HCT116 (cell line): ENCODE results near the gene HIVEP3.

Experiments used
- CTCF ChIP-seq, 3 experiments: fragments of 200-600 bp in 1 of 3; sonication (generic) in 1 of 3; IDR thresholded peaks in 2 of 3; conservative IDR thresholded peaks in 1 of 3; 2 replicates each; pipeline ENCODE4 v1.5.1; 2012 to 2017; ENCODE audit warnings: low read depth in 2 of 3, low read length in 2 of 3, antibody characterized with exemption in 1 of 3, borderline replicate concordance in 1 of 3, control low read depth in 1 of 3, mild to moderate bottlenecking in 1 of 3, mixed read lengths in 1 of 3, mixed run types in 1 of 3, moderate library complexity in 1 of 3; ENCODE audit not compliant: insufficient read depth in 1 of 3
- REST ChIP-seq: IDR thresholded peaks from 2 replicates; pipeline ENCODE4 v1.6.1; 2012; ENCODE audit warnings: low read depth
- SIN3A ChIP-seq: IDR thresholded peaks from 2 replicates; pipeline ENCODE4 v1.6.1; 2012; ENCODE audit warnings: low read depth
- SRF ChIP-seq: IDR thresholded peaks from 2 replicates; pipeline ENCODE4 v1.6.1; 2012; ENCODE audit warnings: low read depth

- TF ChIP-seq CTCF (IDR thresholded peaks at IDR 0.05 in 2 of 3, conservative IDR thresholded peaks at IDR 0.05 in 1 of 3; ENCODE audit: borderline replicate concordance in 1 of 3, insufficient read depth in 1 of 3, low read depth in 2 of 3, low read length in 2 of 3), result no peak
- TF ChIP-seq SRF, result no peak
- TF ChIP-seq SIN3A, result no peak
- no peak for TF ChIP-seq REST
Measured at GRCh38 chr1:41856944-41857285, 61.8 kb downstream of the HIVEP3 start.
